PC-3 (cell line): ENCODE results near the gene ERCC2.

ENCODE experiments used
- CTCF ChIP-seq: fragments of 300-600 bp; sonication (generic); conservative IDR thresholded peaks from 2 replicates; pipeline ENCODE4 v1.5.1; 2017; ENCODE audit warnings: antibody characterized with exemption, low read depth, mild to moderate bottlenecking, low read length
- EZH2 ChIP-seq: fragments of 300-600 bp; sonication (generic); IDR thresholded peaks from one replicate; pipeline ENCODE4 v1.6.1; 2017; ENCODE audit warnings: antibody characterized with exemption, mild to moderate bottlenecking, low read length; ENCODE audit not compliant: unreplicated experiment

GRCh38 chr19:45364696-45365095 is 5.7 kb downstream of the ERCC2 start:
- TF ChIP-seq CTCF (no peak), EZH2 (no peak)
